ENCODE data around the gene ITCH.

DNA sequence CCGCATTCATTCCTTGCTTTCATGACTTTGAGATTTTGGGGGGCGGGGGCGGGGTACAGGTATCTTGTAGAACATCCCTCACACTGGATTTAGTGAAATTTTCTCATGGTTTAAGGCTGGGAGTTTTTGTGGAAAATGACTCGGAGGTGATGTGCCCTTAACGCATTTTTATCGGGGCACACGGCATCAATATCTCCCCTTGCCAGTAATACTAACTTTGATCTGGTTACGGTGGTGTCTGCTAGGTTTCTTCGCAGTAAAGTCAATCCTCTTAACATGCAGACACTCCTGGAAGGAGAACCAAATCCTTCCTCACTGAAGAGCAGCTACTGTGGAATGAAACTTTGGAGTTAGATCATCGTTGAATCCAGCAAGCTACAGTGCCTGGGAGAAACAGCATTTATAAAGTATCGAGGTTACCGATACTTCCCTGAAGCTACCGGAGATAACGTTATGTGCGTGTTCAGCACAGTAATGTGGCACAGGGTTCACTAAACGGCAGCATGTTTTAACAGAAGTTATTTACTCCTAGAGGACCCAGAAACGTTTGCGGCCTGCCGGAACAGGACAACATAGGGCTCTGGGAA, 151.9 kb downstream of the ITCH start:
- no peak for TF ChIP-seq CTCF (conservative IDR thresholded peaks at IDR 0.05; ENCODE audit: low read length)
- no peak for TF ChIP-seq EZH2phosphoT487 (IDR thresholded peaks at IDR 0.05; ENCODE audit: borderline replicate concordance, low read depth, low read length)
